ENCODE measurements around the gene PLBD1.

DNA sequence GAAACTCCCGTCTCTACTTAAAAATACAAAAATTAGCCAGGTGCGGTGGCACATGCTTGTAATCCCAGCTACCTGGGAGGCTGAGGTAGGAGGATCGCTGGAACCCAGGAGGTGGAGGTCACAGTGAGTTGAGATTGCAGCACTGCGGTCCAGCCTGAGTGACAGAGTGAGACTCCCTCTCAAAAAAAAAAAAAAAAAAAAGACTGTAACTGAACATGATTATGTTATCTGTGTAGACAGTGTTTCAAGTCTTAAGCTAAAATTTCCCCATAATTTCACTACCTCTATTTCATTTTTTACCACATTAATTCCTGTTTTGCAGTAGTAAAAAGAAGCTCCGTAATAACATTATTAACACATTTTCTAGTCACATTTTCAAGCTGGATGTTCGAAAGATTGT, 5.4 kb downstream of the PLBD1 start:
- TF ChIP-seq, protein P1, sequence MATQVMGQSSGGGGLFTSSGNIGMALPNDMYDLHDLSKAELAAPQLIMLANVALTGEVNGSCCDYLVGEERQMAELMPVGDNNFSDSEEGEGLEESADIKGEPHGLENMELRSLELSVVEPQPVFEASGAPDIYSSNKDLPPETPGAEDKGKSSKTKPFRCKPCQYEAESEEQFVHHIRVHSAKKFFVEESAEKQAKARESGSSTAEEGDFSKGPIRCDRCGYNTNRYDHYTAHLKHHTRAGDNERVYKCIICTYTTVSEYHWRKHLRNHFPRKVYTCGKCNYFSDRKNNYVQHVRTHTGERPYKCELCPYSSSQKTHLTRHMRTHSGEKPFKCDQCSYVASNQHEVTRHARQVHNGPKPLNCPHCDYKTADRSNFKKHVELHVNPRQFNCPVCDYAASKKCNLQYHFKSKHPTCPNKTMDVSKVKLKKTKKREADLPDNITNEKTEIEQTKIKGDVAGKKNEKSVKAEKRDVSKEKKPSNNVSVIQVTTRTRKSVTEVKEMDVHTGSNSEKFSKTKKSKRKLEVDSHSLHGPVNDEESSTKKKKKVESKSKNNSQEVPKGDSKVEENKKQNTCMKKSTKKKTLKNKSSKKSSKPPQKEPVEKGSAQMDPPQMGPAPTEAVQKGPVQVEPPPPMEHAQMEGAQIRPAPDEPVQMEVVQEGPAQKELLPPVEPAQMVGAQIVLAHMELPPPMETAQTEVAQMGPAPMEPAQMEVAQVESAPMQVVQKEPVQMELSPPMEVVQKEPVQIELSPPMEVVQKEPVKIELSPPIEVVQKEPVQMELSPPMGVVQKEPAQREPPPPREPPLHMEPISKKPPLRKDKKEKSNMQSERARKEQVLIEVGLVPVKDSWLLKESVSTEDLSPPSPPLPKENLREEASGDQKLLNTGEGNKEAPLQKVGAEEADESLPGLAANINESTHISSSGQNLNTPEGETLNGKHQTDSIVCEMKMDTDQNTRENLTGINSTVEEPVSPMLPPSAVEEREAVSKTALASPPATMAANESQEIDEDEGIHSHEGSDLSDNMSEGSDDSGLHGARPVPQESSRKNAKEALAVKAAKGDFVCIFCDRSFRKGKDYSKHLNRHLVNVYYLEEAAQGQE (IDR thresholded peaks at IDR 0.05) = no peak
- TF ChIP-seq, protein P2, sequence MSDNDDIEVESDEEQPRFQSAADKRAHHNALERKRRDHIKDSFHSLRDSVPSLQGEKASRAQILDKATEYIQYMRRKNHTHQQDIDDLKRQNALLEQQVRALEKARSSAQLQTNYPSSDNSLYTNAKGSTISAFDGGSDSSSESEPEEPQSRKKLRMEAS (IDR thresholded peaks at IDR 0.05) = no peak
- TF ChIP-seq RXRA (IDR thresholded peaks at IDR 0.05) = no peak
- TF ChIP-seq, protein P3, sequence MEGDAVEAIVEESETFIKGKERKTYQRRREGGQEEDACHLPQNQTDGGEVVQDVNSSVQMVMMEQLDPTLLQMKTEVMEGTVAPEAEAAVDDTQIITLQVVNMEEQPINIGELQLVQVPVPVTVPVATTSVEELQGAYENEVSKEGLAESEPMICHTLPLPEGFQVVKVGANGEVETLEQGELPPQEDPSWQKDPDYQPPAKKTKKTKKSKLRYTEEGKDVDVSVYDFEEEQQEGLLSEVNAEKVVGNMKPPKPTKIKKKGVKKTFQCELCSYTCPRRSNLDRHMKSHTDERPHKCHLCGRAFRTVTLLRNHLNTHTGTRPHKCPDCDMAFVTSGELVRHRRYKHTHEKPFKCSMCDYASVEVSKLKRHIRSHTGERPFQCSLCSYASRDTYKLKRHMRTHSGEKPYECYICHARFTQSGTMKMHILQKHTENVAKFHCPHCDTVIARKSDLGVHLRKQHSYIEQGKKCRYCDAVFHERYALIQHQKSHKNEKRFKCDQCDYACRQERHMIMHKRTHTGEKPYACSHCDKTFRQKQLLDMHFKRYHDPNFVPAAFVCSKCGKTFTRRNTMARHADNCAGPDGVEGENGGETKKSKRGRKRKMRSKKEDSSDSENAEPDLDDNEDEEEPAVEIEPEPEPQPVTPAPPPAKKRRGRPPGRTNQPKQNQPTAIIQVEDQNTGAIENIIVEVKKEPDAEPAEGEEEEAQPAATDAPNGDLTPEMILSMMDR (IDR thresholded peaks at IDR 0.05; ENCODE audit: low read depth, low read length, missing input control) = no peak
- no peak for TF ChIP-seq GABPA (IDR thresholded peaks at IDR 0.05 in 1 of 2, conservative IDR thresholded peaks at IDR 0.05 in 1 of 2)
- TF ChIP-seq EGR1 (IDR thresholded peaks at IDR 0.05; ENCODE audit: low read depth in 2 of 2) = no peak
